CD4-positive, alpha-beta T cell treated with Interleukin-10 for 1 hour (primary cell): ENCODE data around the gene PGM5.
A peak's percentile ranks its signal among the peaks of the same experiment; 100 is the strongest.

Source experiments
- DNase-seq: peaks from one replicate; pipeline ENCODE4 v3.0.0-alpha.2; 2020

The PGM5 gene

GRCh38 chr9:68541568-68541967 lies 185.2 kb downstream of the PGM5 start:
- DNase-seq, result no peak

DNA sequence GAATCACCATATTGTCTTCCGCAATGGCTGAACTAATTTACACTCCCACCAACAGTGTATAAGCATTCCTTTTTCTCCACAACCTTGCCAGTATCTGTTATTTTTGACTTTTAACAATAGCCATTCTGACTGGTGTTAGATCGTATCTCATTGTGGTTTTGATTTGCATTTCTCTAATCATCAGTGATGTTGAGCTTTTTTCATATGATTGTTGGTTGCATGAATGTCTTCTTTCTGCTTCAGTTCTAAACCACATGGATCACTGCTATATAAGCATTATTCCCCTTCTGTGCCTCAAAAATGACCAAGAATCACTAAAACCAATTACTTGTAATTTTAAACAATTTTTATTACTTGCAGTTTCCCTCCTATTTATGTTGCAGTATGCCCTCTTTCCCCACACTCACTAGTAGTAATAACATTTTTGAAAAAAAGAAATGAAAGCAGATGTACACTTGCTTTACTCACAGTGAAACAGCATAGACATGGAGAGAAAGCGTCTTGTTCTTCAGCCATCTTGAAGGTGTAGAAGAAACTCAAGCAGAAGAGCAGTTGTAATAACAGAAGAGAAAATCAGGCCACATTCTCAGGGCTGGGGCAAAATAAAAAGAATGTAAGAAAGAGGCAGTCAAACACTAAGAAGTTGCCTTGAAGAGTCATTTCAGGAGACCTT lies 188.8 kb downstream of the PGM5 start:
- DNase-seq, result no peak

GRCh38 chr9:68546596-68547390 lies 190.4 kb downstream of the PGM5 start:
- peak; percentile 18 for DNase-seq

- no peak for DNase-seq
Measured at GRCh38 chr9:68547417-68547816, 191.0 kb downstream of the PGM5 start.

- DNase-seq, result no peak
Measured at GRCh38 chr9:68548241-68548640, 191.8 kb downstream of the PGM5 start.

DNA sequence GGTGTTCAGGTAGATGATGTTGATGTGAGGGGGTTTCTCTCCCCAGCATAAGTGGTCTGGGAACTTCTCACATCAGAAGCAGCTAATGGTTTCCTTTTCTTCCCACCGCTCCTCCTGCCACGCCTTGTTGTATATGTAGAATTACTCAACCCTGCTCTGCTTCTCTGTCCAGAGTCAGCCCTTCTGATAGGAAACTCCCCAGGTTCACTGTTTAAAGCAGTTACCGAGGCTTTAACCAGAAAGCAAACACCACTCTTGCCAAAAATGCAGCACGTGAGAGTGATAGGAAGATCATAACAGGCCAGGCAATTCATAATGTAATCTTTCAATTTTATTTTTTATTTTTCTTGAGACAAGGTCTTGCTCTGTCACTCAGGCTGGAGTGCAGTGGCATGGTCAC lies 194.8 kb downstream of the PGM5 start:
- no peak for DNase-seq

GRCh38 chr9:68552700-68553476 lies 196.5 kb downstream of the PGM5 start:
- no peak for DNase-seq

- DNase-seq, result no peak
Measured at GRCh38 chr9:68555437-68556150, 199.2 kb downstream of the PGM5 start.

DNA sequence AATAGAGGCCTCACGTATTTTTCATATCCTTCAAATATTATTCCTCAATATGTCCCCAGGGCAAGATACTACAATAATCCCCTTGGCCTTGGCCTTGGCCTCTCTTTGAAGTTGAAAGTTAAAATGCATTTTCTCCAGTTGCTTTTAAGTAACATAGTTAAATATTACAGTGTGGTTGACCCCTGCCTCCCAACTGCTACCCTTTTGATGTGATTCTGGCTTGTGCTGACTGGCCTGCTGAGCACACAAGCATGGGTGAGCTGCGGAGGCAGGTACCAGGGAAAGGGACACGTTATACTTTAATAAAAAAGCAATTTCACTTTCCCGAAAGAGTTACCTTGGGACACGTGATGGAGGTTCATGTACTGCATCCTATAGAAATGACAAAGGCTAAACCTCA lies 202.1 kb downstream of the PGM5 start:
- DNase-seq, result no peak

DNA sequence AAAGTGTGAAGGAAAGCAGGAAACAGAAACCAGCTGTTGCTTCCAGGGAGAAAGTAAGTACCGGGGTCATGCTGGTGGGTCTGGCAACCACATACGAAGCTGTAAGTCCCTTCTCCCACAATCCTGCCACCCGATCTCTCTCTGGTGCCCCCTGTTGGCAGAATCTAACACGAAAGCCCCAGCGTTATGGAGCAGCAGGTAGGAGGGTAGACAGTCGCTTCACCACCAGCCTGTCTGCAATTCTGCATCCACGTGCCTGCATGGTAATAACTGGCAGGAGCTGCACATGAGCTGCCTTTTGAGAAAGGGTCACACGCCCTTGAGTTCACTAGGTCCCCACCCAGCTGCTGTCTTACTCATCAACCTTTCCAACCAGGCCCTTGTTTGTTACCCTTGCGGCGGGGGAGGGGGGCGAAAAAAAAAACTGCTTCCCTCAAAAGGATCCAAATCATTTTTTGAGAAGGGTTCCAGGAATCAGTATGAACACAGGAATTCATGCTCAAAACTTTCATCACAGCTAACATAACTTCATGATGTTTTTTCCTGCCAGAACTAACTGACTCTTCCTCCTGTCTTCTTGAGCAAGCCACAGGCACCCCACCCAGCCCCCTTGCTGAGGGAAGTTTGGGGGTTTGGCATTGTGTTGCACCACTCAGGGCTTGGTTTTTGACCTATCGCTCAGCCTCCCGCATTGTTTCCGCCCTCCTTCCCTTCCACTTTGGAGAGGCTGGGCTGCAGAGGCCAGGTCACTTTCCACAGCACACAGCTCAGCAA lies 203.8 kb downstream of the PGM5 start:
- DNase-seq, result peak; percentile 44

DNA sequence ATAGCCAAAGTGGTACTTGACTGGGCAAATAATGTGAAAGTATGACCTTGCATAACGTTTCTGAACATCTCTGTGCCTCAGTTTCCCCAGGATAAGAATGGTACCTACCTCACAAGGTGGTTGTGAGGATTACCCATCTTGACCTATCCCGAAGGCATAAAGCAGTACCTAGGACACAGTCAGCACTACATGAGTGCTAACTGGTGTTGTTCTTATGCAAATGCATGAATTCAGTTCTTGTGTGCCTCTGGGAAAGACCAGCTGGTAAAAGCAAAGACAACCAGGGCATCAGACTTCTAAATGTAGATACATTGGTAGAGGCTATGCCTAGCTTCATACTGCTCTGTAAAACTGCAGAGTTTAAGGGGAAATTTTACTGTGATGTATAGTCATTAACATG lies 206.1 kb downstream of the PGM5 start:
- DNase-seq, result no peak

GRCh38 chr9:68567565-68567964 lies 211.2 kb downstream of the PGM5 start:
- DNase-seq, result no peak

GRCh38 chr9:68574150-68574549 lies 217.7 kb downstream of the PGM5 start:
- no peak for DNase-seq

GRCh38 chr9:68575817-68576216 lies 219.4 kb downstream of the PGM5 start:
- no peak for DNase-seq

DNA sequence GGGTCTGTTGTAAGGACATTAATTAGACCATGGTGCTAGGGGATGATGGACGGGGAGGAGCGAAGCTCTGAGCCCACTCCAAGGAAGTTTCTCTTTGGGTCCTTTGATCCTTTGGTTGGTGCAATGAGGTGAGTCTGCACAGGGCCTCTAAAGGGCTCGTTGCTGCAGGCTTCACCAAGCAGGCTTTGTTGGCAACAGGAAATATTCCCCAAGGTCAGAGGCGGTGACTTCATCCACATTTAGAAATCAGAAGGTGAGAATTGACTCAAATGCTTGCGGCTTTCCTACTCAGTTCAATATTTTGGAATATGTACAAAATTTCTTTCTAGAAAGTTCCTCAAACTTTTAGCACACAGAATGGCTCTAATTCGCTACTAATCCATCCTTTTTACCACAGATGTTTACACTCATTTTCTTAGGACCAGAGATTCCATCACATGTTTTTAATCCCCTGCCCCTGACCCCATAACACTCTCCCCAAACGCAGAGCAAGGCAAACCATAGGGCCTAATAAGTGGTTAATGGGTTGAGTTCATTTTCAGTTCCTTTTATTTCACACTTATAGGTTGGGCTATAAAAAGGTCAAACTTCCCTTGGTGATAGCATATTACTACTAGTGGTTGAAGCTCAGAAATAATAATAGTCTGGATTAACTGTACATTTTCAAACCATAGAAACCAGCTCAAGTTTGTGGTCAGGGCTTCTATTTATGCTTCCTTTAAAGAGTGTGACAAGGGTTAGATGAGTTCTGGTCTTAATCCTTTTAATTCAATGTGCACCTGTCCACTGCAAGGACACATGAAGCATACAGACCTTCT lies 221.6 kb downstream of the PGM5 start:
- no peak for DNase-seq
